ENCODE results near the gene DRGX.

Gene DRGX

GRCh38 chr10:49407552-49408137 is 11.8 kb upstream of the DRGX start:
- peak; percentile 29 to 53 (median 53) for DNase-seq (ENCODE audit: low read depth in 3 of 3)

DNA sequence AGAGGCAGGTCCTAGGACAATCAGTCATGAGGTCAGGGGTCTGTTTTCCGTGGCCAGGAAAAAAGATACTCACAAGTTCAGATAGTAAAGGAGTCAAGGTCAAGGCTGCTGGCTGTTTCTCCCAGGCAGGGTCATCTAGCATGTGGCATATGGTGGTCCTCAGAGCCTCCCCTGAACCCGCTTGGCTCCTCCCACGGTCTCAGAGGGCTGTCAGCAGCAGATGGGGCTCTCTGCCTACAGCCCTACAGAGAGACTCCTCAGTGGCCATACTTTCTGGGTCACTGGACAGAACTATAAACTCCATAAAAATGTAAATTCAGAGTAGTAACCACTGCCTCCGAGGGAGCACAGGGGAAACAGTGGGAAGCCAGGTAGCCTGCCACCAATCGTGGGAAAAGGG is 11.3 kb upstream of the DRGX start:
- DNase-seq (ENCODE audit: low read depth in 3 of 3), result no peak

DNA sequence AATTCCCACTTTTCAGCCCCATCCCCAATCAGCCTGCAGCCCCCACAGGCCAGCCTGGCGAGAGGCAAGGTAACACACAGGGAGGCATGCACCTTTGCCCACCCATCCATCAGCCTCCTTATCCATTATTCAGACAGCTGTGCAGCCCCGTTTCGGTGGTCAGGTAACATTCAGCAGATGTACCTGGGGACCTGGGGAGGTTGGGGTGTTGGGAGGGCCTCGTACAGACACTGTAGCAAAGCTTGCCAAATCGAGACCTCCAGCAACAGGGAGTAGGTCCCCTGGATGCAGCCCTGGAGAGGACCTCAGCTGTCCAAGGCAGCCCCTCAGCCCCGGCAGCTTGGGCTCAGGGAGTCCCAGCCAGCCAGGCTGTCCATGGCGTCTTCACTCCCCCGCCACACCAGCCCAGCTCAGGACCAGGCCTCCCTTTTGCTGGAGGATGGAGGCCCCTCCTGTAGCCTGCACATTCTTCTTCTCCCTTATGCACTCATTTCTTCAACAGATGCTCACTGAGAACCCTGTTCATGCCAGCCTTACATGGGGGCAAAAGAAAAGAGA is 8.5 kb upstream of the DRGX start:
- DNase-seq (ENCODE audit: low read depth in 3 of 3), result no peak

GRCh38 chr10:49403363-49403762 is 7.5 kb upstream of the DRGX start:
- no peak for DNase-seq (ENCODE audit: low read depth in 3 of 3)

- no peak for DNase-seq (ENCODE audit: low read depth in 3 of 3)
Measured at GRCh38 chr10:49400365-49400764, 4.5 kb upstream of the DRGX start.

- no peak for DNase-seq (ENCODE audit: low read depth in 3 of 3)
Measured at GRCh38 chr10:49398986-49399385, 3.1 kb upstream of the DRGX start.

DNA sequence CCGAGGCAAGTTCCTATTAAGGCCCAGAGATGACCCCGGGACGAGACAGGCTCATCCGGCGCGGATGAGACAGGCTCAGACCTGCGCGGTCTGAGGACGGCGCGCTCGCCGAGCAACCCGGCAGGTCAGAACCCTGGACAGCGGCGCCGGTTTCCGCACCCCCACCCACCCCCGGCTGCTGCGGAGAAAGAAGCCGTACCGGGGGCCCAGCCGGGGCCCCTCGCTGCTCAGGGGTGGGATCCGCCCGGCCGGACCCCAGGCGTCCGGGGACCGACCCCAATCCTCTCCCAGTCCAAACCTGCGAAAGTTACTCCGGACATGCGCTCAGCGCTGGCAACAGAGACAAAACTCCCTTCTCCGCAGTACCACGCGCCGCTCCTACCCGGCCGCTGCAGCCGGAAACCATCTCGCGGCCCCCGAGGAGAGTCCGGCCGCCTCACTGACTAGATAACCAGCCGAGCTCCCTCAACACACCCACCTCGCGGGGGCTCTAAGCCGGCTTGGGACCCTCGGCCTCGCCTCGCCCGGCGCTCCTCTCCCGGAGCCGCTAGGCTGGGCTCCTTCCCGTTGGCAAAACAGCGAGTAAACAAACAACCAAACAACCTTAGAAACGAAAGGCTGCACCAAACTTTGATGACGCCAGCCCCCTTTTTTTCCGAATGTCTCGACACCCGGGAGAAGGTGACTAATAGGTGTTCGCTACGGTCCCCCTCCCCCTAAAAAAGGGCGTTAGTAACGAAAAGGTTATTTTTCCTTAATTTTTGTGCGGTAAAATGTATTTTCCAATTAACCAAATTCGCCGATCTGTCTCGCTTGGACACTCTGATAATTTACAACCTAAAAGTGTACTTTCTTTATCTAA is 2.3 kb upstream of the DRGX start:
- DNase-seq (ENCODE audit: low read depth in 3 of 3), result peak; percentile 8 to 47 (median 14)

DNA sequence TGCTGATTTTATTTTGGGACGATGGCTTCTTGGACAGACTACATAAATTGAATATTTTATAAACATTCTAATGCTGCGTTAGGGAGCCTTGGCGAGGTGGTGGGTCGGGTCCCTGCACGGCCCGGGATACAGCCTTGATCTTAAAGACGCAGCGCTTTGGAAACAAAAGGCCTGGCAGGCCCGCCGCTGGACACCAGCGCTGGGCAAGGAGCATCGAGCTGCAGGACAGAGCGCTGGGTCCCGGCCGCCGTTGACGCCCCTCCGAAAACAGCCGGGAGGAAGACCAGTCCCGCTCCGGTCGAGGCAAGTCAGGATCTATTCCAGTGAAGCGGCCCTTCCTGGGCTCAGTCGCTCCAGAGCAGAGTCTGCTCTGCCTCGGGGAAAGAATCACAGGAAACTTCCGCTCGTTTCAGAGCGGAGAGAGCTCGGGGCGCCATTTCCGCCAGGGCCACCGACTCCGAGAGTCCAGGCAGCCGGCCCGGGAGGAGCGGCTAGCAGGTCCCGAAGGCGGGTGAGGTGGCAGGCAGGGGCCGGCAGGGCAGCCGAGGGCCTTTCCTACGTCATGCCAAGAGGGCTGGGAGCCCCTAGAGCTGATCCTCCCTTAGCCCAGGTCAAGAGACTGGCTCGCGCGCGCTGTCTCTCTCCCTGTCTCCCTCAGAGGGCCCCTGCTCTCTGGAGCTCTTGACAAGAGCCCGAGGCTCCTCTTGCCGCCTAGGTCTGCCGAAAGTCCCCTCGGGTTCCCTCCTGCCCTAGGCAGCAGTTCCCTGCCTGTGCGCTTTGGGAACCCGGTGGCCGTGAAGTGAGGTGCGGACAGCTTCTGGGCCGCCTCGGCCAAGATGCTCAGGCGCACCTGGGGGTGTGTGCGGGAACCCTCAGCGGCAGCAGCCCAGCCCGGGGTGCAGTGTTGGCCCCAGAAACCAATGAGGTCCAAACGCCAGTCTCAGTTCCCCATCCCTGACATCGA is 1.4 kb upstream of the DRGX start:
- DNase-seq (ENCODE audit: low read depth in 3 of 3), result no peak

- no peak for DNase-seq (ENCODE audit: low read depth in 3 of 3)
Measured at GRCh38 chr10:49396666-49396999, 744 bp upstream of the DRGX start.

GRCh38 chr10:49394933-49395740 is 752 bp downstream of the DRGX start:
- DNase-seq (ENCODE audit: low read depth in 3 of 3), result no peak

DNA sequence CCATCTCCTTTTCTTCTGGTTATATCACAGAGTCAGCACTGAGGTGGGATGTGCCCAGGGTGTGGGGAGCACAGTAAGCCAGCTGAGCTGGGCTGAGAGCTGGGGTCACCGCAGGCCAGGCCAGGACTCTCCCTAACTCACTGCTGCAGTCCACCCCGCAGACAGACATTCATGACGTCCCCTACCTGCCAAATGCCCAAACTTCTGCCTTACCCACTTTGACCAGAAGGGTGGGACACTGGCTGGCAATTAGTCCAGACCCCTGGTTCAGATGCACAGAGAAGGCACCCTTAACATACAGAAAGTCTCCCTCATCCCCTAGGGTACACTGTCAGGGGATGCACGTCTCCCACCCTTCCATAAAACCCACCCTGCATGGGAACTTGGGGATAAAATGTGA is 2.1 kb downstream of the DRGX start:
- no peak for DNase-seq (ENCODE audit: low read depth in 3 of 3)

DNA sequence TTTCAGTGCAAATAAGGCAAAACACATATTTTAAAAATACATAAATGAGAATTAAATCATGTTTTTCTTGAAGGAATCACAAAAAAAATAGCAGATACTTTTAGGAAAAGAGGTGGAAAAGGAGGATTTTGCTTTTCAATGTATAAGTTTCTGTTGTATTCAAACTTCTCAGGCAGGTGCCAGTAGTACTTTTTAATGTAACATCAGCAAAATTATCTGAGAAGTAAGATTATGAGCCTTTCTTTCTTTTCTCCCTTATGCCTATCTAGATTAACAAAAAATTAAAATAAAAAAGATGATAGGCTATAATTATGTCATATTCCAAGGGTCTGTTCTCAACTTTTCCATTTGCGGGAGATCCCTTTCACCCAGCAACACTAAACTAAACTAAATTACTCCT is 2.6 kb downstream of the DRGX start:
- DNase-seq (ENCODE audit: low read depth in 3 of 3), result no peak

DNA sequence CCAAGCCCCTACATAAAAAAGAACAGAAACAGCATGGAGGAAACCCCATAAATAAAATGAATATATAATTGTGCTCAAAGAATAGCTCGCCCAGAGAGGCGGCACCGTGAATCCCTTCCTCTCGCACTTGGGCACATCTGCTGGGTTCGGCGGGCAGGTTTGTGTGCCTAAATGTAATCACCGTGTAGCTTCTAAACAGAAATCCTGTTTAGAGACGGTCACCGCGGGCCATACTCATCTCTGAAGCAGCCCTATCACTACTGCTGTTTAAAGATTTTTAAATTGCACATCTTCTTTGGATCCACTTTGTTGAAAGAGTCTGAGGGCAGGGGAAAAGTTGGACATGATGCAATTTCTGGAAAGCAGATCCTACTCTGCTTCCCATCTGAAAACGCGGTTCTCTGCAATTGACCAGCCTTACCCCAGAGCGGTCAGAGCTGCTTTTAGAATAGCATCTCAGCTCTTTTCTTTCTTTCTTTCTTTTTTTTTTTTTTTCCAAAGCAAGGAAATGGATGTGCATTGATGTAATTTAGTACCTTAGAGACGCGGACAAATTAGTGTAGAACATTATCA is 6.4 kb downstream of the DRGX start:
- DNase-seq (ENCODE audit: low read depth in 3 of 3), result no peak

DNA sequence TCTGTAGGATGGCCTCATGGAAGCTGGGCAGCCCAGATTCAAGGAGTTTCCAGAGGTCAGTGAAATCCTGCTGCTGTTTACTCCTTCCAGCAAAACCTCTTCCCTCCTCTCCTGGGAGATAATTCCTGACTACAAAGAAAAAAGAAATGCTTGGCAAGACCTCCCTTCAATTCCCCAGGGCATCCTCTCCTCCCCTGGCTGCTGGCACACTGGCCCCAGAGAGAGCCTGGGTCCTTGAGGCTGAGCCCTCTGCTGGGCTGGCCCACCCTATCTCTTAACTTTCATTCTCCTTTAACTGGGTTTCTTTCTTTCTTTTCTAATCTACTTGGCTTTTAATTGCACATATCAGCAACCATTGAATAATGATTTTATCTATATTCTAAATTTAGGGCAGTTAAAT is 7.7 kb downstream of the DRGX start:
- DNase-seq (ENCODE audit: low read depth in 3 of 3), result no peak

DNA sequence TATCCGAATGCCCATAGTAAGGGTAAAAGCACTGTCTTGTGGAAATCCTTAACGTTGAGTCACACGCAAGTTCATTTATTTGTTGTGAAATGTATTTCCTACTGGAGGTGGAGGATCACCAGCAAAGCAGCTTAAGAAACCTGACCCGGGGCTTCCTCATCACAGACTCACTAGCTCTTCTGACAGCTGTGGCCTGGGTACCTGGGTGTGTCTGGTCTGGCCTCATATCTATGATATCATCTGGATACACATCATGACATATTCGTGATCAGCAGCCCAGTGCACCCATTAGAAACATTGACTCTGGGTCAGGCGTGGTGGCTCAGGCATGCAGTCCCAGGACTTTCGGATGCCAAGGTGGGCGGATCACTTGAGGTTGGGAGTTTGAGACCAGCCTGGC is 8.8 kb downstream of the DRGX start:
- DNase-seq (ENCODE audit: low read depth in 3 of 3), result no peak

DNA sequence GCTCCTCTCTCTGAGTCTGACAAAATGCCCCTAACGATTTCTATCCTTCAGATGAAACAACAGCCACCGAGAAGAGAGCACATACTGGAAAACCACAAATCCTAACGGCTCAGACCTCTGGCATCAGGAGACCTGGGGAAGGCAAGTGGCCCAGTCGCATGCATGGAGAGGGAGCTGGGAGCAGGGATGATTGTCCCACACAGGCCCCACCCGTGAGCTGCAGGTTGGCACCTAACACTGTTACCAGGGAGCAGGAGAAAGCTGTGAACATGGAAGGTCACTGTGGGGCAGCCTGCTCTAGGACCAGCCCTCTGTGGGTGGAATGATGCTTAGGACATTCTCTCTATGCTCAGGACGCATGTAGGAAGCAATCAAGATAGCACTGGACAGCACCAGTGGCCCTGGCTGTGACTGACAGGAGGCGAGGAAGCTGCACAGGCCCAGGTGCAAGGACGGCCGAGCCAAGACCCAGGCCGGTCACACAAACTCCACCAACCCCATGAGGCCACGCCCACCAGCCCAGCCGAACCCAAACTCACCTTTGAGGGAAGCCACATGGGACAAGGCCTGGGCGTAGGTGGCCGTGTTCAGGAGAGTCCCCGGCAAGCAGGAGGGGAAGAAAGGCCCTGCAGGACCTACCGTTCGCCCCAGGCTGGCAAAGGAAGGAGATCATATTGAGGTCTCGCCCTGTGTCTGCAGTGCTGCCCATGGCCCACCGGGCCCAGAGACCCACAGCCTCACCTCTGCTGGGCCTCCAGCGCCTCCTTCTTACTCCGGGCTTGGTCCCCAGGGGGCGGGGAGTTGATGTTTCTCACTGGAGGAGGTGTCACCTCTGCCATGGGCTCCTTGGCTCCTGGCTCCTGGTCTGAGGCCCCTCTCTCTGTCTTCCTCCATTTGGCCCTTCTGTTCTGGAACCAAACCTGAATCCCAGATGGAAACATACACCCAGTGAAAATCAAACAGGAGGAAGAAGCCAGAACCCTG is 9.7 kb downstream of the DRGX start:
- no peak for DNase-seq (ENCODE audit: low read depth in 3 of 3)

DNA sequence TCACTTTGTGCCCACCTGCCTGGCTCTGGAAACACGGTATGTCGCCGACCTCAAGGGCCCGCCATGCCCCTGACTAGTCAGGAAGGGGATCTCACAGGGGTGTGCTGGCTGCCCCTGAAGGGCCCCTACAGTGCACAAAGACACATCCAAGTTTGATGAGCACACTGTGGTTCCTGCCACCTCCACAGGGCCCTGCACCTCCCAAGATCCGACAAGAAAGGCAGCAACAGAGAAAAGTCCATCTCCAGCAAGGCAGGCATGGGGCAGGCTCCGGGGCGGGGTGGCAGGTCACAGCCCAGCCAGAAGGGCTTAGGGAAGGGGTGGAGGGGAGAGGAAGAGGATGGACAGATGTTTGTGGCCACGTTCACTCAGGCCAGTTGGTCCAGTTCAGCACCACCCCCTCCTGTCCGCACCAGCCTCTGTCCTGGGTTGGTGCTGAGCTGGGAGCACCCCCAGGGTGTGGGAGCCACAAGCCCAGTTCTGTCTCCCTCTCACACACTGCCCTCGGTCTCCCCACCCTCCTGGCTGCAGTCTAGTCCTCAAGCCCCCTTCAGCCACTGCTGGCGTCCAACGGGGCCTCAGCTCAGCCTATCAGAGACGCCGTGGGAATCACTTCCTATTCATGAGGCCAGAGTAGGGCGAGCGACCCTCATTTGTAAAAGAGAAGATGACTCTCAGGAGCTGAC is 11.5 kb downstream of the DRGX start:
- DNase-seq (ENCODE audit: low read depth in 3 of 3), result no peak

DNA sequence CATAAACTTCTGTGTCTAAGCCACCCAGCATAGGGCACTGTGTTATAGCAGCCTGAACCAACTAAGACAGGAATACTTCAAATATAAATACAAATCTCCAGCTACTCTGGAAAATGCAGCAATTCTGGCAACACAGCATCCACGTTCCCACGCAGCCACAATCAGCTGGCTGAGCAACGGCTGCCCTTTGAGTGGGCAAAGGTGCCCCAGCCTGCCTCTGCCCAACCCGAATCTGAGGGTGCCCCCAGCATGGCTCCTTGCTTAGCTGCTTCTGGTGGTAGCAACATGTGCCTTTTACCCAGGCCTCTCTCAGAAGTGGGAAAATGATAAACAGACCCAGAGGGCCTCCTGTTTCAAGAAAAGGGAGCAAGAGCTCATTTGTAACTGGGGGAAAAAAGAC is 12.0 kb downstream of the DRGX start:
- no peak for DNase-seq (ENCODE audit: low read depth in 3 of 3)

GRCh38 chr10:49382826-49383225 is 13.1 kb downstream of the DRGX start:
- no peak for DNase-seq (ENCODE audit: low read depth in 3 of 3)
